Measurements from ENCODE around the gene ZNF609.

DNA sequence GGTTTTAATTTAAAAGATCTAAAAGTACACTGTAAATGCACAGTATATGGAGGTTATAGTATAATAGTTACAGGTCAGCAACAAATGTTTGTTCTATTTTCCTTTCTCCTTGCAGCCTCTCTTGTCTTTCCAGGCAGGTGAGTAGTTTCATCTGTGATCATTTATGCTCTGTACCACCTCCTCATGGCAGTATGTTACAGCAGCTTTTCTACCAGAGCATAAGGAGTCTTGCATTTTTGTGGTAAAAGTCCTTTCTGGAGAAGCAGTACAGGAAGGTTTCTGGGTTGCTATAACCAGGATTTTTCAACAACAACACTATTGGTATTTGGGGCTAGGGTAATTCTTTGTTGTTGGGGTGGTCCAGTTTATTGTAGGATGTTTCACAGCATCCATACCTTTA lies 59.5 kb downstream of the ZNF609 start:
- TF ChIP-seq POLR2A (IDR thresholded peaks at IDR 0.05), result no peak
- TF ChIP-seq, protein P1, sequence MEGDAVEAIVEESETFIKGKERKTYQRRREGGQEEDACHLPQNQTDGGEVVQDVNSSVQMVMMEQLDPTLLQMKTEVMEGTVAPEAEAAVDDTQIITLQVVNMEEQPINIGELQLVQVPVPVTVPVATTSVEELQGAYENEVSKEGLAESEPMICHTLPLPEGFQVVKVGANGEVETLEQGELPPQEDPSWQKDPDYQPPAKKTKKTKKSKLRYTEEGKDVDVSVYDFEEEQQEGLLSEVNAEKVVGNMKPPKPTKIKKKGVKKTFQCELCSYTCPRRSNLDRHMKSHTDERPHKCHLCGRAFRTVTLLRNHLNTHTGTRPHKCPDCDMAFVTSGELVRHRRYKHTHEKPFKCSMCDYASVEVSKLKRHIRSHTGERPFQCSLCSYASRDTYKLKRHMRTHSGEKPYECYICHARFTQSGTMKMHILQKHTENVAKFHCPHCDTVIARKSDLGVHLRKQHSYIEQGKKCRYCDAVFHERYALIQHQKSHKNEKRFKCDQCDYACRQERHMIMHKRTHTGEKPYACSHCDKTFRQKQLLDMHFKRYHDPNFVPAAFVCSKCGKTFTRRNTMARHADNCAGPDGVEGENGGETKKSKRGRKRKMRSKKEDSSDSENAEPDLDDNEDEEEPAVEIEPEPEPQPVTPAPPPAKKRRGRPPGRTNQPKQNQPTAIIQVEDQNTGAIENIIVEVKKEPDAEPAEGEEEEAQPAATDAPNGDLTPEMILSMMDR (IDR thresholded peaks at IDR 0.05), result no peak
